Measurements from ENCODE around the gene PLEKHA8. TPM values are rescaled to one million over a fixed set of nuclear protein-coding genes. Genes with fewer than 3 reads are reported as not detected.

Gene PLEKHA8
- total RNA-seq, 4 donors from 2014 or later = 2.3 to 3.2 (median 2.6) TPM

GRCh38 chr7:29993140-29993539, 35.1 kb upstream of the PLEKHA8 start:
- TF ChIP-seq POLR2A (IDR thresholded peaks at IDR 0.05) (no peak), CTCF (IDR thresholded peaks at IDR 0.05 in 4 of 5, conservative IDR thresholded peaks at IDR 0.05 in 1 of 5) (no peak)

GRCh38 chr7:29995652-29996051, 32.6 kb upstream of the PLEKHA8 start:
- Histone ChIP-seq H3K4me1 (no peaks in the 10 kb centered on the region), H3K4me3 (no peak overlapping the region), H3K36me3 (no peaks in the 10 kb centered on the region), H3K9me3 (no peaks in the 10 kb centered on the region), H3K27ac (no peak overlapping the region), H3K27me3 (peaks cover 9 to 41% (median 15%) of the 10 kb centered on the region in 3 donors)
- intact Hi-C loops (cut with DNase I; ENCODE audit: low total_unique reads) (no loop called here), in situ Hi-C loops (cut with MboI; ENCODE audit: low sequenced_read_pairs in 4 of 4) (no loop called here)
- DNase-seq = no peak
- TF ChIP-seq CTCF (IDR thresholded peaks at IDR 0.05 in 4 of 5, conservative IDR thresholded peaks at IDR 0.05 in 1 of 5) (no peak), POLR2A (IDR thresholded peaks at IDR 0.05) (no peak)
- ATAC-seq = no peak

More at GRCh38 chr7:29993140-29993539, 35.1 kb upstream of the PLEKHA8 start:
- H3K9me3 ChIP-seq = no peaks in the 10 kb centered on the region
- intact Hi-C loops (cut with DNase I; ENCODE audit: low total_unique reads) = no loop called here
- ATAC-seq (no peak), DNase-seq (no peak)
- in situ Hi-C loops (cut with MboI; ENCODE audit: low sequenced_read_pairs in 4 of 4) = no loop called here
- no peaks in the 10 kb centered on the region for H3K36me3 ChIP-seq
- H3K27ac ChIP-seq = no peak overlapping the region
- H3K4me1 ChIP-seq = no peaks in the 10 kb centered on the region
- H3K27me3 ChIP-seq = peaks cover 13 to 61% (median 33%) of the 10 kb centered on the region in 3 donors
- H3K4me3 ChIP-seq = no peak overlapping the region

GRCh38 chr7:29996321-29996720, 31.9 kb upstream of the PLEKHA8 start:
- intact Hi-C loops (cut with DNase I; ENCODE audit: low total_unique reads) = no loop called here

GRCh38 chr7:29998489-29998888, 29.7 kb upstream of the PLEKHA8 start:
- TF ChIP-seq POLR2A (IDR thresholded peaks at IDR 0.05) (no peak), CTCF (IDR thresholded peaks at IDR 0.05 in 4 of 5, conservative IDR thresholded peaks at IDR 0.05 in 1 of 5) (no peak)
- Histone ChIP-seq H3K9me3 (no peaks in the 10 kb centered on the region), H3K27me3 (peaks cover 0 to 14% (median 0%) of the 10 kb centered on the region in 3 donors), H3K27ac (no peak overlapping the region), H3K4me1 (no peaks in the 10 kb centered on the region), H3K36me3 (no peaks in the 10 kb centered on the region), H3K4me3 (no peak overlapping the region)
- no peak for DNase-seq
- no peak for ATAC-seq
- intact Hi-C loops (cut with DNase I; ENCODE audit: low total_unique reads) (no loop called here), in situ Hi-C loops (cut with MboI; ENCODE audit: low sequenced_read_pairs in 4 of 4) (no loop called here)

More at GRCh38 chr7:29996321-29996720, 31.9 kb upstream of the PLEKHA8 start:
- TF ChIP-seq CTCF (IDR thresholded peaks at IDR 0.05 in 4 of 5, conservative IDR thresholded peaks at IDR 0.05 in 1 of 5) = no peak
- no peak for TF ChIP-seq POLR2A (IDR thresholded peaks at IDR 0.05)
- H3K4me1 ChIP-seq = no peaks in the 10 kb centered on the region
- no peak overlapping the region for H3K27ac ChIP-seq
- in situ Hi-C loops (cut with MboI; ENCODE audit: low sequenced_read_pairs in 4 of 4) = no loop called here
- no peaks in the 10 kb centered on the region for H3K36me3 ChIP-seq
- no peak for ATAC-seq
- no peak for DNase-seq
- no peak overlapping the region for H3K4me3 ChIP-seq
- peaks cover 9 to 35% (median 13%) of the 10 kb centered on the region in 3 donors for H3K27me3 ChIP-seq
- H3K9me3 ChIP-seq = no peaks in the 10 kb centered on the region

- in situ Hi-C loops (cut with MboI; ENCODE audit: low sequenced_read_pairs in 4 of 4) (no loop called here), intact Hi-C loops (cut with DNase I; ENCODE audit: low total_unique reads) (no loop called here)
- Histone ChIP-seq H3K4me3 (no peak overlapping the region), H3K27ac (no peak overlapping the region), H3K27me3 (no peaks in the 10 kb centered on the region), H3K4me1 (no peaks in the 10 kb centered on the region), H3K9me3 (no peaks in the 10 kb centered on the region), H3K36me3 (no peaks in the 10 kb centered on the region)
- ATAC-seq (no peak), DNase-seq (no peak)
- TF ChIP-seq CTCF (IDR thresholded peaks at IDR 0.05 in 4 of 5, conservative IDR thresholded peaks at IDR 0.05 in 1 of 5) = no peak
- TF ChIP-seq POLR2A (IDR thresholded peaks at IDR 0.05) = no peak
Measured at GRCh38 chr7:30001998-30002397, 26.2 kb upstream of the PLEKHA8 start.
